ENCODE measurements around the gene MCF2L.

MCF2L gene

GRCh38 chr13:113031465-113031864 lies 62.5 kb downstream of the MCF2L start:
- DNase-seq (ENCODE audit: low read depth in 2 of 2) = no peak

- no peak for DNase-seq (ENCODE audit: low read depth in 2 of 2)
Observed at GRCh38 chr13:113032291-113032690, 63.3 kb downstream of the MCF2L start.

- DNase-seq (ENCODE audit: low read depth in 2 of 2) = no peak
Observed at GRCh38 chr13:113033054-113033850, 64.2 kb downstream of the MCF2L start.

DNA sequence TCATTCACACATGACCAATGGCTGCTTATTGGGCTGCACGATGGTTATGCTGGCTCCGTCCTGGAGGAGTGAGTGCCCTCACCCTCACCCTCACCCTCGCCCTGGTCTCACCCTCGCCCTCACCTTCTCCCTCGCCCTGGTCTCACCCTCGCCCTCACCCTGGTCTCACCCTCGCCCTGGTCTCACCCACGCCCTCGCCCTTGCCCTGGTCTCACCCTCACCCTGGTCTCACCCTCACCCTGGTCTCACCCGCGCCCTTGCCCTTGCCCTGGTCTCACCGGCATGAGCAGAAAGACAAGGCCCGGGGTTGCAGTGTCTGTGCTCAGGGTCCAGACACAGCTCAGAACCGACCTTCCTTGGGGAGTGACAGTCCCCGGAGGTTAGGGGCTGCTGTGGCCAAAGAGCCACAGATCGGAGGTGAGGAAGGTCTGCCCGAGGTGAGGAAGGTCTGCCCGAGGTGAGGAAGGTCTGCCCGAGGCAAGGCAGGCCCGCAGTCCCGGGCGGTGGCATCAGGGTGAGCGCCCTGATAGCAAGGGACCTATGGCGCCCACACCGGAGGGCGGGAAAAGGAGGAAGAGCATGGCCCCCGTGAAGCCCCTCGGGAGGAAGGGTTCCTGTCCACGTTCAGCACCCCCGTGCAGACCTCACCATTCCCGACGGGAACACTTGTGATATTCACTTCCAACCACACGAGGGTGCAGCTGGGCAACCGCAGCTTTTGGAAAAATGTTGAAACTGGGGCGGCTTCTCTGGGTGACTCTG lies 65.6 kb downstream of the MCF2L start:
- no peak for DNase-seq (ENCODE audit: low read depth in 2 of 2)

DNA sequence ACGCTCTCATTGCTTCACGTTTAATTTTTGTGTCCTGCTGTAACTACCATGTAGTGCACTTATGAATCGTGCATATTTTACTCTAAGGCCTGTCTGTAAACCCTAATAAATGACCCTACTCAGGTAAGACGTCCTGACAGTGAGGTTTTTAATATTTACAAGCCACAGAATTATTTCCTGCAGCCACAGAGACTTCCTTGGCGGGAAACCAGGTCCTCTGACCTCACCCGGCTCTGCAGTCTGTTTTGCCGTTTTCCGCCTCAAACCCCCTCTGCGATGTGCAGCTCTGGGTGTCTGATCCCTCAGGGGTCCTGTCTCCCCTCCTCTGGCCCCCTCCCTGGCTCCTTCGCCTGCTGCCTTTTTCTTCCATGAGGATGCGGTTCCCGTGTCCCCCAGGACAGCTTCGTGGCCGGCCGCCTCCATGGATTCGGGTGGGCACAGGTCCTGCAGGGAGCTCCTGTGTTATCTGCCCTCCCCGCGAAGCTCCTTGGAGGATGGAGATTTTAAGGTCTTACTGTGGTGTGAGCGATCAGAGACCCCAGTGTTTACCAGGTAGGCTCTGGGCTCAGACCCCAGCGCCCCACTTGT lies 66.3 kb downstream of the MCF2L start:
- DNase-seq (ENCODE audit: low read depth in 2 of 2) = no peak

GRCh38 chr13:113036401-113036800 lies 67.4 kb downstream of the MCF2L start:
- no peak for DNase-seq (ENCODE audit: low read depth in 2 of 2)

- no peak for DNase-seq (ENCODE audit: low read depth in 2 of 2)
Observed at GRCh38 chr13:113040031-113040430, 71.0 kb downstream of the MCF2L start.

- DNase-seq (ENCODE audit: low read depth in 2 of 2) = no peak
Observed at GRCh38 chr13:113040597-113041292, 71.7 kb downstream of the MCF2L start.

DNA sequence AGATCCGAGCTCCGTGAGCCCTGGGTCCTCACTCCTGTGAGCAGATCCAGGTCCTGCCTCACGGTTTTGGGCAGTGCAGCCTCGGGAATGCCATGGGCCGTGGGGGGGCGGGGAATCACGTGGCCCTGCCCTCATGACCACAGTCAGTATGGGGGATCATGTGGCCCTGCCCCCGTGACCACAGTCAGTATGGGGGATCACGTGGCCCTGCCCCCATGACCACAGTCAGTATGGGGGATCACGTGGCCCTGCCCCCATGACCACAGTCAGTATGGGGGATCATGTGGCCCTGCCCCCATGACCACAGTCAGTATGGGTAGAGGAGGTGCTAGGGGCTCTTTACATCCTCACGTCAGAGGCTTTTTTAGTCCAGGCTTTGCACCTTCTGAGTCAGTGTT lies 72.3 kb downstream of the MCF2L start:
- DNase-seq (ENCODE audit: low read depth in 2 of 2) = no peak

DNA sequence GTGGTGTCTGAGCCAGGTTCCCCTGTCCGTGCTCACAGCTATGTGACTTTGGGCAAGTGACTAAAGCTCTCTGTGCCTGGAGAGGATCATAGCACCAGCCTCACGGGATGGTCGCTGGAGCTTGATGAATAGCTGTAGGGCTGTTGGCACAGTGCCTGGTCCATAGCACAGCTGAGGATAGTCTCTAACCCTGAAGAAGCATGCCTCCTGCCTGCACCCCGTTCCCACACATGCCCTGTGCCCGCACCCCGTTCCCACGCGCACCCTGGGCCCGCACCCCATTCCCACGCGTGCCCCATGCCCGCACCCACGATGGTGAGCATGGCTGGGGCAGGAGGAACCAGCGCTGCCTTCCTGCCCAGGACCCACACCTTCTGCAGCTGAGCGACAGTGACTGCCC lies 72.9 kb downstream of the MCF2L start:
- no peak for DNase-seq (ENCODE audit: low read depth in 2 of 2)

DNA sequence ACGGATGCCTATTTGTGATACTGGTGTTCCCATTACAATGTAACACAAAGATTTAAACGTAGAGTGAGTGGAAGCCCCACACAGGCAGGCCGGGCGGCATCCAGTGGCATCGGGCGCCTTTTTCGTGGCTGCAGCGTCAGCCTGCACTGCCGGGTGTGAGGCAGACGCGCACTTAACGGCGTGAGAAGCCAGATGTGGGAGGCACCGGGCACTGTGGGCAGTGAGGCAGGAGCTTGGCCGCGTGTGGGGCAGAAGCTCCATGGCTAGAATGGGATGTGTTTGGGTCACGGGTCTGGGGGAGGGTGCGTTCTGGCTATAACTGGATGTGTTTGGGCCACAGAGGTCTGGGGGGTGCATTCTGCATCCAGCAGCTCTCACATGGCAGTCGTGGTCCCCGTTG lies 73.4 kb downstream of the MCF2L start:
- DNase-seq (ENCODE audit: low read depth in 2 of 2) = no peak

- DNase-seq (ENCODE audit: low read depth in 2 of 2) = no peak
Observed at GRCh38 chr13:113043001-113043630, 74.1 kb downstream of the MCF2L start.

DNA sequence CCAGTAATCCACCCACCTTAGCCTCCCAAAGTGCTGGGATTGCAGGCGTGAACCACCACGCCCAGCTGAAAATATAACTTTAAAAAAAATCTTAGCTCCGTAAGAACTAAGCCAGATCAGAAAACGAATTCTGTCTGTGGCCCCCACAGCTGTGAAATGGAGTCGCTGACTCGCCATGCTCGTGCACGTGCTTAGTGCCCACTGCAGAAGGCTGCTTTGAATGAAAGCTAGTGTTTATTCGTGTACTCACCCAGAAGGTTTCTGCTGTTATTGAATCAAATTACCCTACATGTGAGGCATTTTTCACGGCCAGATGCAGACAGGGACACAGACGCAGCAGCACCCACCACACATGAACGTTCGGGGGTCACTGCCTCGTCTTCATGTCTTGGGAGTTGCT lies 74.9 kb downstream of the MCF2L start:
- DNase-seq (ENCODE audit: low read depth in 2 of 2) = no peak

DNA sequence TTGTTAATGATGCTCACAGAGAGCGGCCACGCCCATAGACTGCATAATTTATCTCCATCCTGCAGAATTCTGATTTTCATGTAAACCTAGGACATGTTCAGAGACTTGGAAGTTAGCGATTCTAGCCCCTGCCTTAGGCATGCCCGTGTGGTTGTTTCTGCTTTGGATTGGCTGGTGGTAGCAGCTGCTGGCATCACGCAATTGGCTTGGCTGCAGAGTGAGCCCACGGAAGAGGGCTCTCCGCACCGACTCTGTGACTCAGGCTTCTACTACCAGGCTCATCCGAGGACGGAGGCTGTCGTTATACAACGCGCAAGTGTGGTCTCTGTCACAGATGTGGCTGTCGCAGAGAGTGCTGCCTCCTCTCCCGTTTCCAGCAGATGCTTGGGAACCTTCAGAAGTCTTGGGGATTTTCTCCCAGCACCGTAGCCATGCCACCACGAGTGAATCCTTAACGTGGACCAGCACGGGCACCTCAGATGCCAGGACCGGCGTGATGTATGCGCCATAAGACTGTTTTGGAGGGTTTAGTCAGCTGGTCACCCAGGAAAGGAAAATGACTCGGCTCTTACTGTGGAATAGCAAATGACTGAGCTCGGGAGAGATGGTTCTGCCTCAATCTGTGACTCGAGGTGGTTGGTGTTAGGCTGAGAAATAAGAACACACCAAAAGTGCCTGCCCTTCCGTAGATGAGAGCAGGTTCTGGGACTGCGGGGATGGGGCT lies 75.5 kb downstream of the MCF2L start:
- DNase-seq (ENCODE audit: low read depth in 2 of 2) = no peak

DNA sequence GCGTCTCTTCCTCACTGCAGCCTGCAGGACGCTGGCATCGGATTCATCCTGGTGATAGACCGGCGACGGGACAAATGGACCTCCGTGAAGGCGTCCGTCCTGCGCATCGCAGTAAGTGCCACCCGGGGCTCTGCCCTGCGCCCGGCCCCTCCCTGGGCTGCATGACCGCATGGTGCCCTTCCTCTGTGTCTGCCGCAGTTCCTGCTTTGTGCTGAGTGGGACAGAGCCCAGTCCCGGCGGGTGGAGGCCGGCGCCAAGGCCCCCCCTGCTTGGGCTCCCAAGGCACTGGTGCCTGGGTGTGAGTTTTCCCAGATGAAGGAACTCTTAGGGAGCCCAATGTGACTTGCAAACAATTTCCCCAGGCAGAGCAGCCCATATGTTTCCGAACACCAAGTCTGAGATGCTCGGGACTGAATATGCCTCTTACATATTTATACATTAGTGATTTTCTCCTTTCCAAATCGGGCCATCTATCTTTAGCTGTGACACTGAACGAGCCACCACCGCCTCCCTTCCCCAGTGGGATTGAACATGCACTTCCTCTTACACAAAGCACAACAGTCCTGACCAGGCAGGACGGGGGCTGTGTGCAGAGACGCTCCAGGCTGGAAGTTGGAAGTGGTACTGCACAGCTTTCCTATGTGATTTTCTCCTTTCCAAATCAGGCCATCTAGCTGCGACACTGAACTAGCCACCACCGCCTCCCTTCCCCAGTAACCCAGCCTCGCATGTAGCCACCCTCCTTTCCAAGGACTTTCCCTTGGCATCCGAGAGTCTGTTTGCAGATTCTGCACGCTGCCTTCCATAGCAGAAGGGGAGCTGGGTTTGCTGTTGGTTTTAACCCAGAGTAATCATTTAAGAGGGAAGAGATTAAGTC lies 76.5 kb downstream of the MCF2L start:
- no peak for DNase-seq (ENCODE audit: low read depth in 2 of 2)

- DNase-seq (ENCODE audit: low read depth in 2 of 2) = no peak
Observed at GRCh38 chr13:113046128-113046882, 77.3 kb downstream of the MCF2L start.

DNA sequence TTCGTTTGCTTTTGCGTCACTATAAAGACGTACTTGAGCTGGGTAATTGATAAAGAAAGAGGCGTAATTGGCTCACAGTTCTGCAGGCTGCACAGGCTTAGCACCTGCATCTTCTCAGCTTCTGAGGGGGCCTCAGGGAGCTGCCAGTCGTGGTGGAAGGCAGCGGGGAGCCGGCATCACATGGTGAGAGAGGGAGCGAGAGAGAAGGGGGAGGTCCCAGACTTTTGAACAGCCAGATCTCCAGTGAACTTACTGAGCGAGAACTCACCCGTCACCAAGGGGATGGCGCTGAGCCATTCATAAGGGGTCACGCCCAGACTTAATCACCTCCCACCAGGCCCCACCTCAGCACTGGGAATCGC lies 77.8 kb downstream of the MCF2L start:
- DNase-seq (ENCODE audit: low read depth in 2 of 2) = no peak

DNA sequence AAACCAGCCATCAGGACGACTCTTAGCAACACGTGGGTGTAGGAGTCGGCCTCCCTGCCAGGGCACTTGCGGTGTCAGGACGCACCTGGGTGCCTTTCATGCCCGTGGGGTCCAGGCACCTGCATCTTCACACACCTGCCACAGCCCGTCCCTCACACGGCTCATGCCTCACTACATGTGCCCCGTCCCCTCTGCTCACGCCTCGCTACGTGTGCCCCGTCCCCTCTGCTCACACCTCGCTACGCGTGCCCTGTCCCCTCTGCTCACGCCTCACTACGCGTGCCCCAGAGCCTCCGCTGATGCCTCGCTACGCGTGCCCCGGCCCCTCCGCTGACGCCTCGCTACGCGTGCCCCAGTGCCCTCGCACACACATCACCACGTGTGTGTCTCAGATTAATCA lies 78.6 kb downstream of the MCF2L start:
- no peak for DNase-seq (ENCODE audit: low read depth in 2 of 2)

DNA sequence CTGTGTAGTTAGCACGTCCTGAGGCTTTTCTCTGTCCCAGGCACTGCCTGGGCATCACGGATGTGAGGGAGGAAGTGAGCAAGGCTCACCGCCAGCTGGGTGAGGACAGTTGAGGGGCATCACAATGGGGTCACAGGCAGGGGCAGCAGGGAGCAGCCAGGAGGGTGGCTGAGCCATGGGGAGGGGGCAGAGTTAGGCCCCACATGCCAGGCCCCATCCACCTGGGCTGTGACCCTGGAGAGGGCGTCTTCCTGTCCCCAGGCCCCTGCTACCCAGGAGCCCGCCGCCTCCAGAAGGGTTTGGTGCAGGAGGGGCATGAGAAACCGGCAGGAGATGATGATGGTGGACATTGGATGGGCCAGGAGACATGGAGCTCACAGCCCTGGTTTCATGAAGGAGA lies 79.8 kb downstream of the MCF2L start:
- no peak for DNase-seq (ENCODE audit: low read depth in 2 of 2)

All from stimulated activated CD8-positive, alpha-beta memory T cell treated with anti-CD3 and anti-CD28 coated beads, Interleukin-7, amount 100 ng/mL, for 1 hour (primary cell).